K562 (cell line): ENCODE results near the gene RUNX3. TPM values are rescaled to one million over a fixed set of nuclear protein-coding genes. Genes with fewer than 3 reads are reported as not detected.

Experiments used
- JUN ChIP-seq, 2 experiments: sonication (generic) in 1 of 2; formaldehyde crosslinking in 1 of 2; IDR thresholded peaks; 2 replicates each; pipeline versions ENCODE4 v1.6.1 to v1.8.0; 2012 to 2022; ENCODE audit warnings: borderline replicate concordance in 2 of 2, mild to moderate bottlenecking in 2 of 2, improper control_type of control experiment in 1 of 2, low read depth in 1 of 2, low read length in 1 of 2, missing genetic modification reagents in 1 of 2
- L3MBTL2 ChIP-seq: fragments of 450-650 bp; IDR thresholded peaks from 2 replicates; pipeline ENCODE4 v1.6.1; 2016; ENCODE audit warnings: mild to moderate bottlenecking, moderate library complexity
- NR0B1 ChIP-seq: fragments of 450-650 bp; IDR thresholded peaks from one replicate; pipeline ENCODE4 v1.6.1; 2018; ENCODE audit warnings: mild to moderate bottlenecking, moderate library complexity; ENCODE audit not compliant: partially characterized antibody
- RAD21 ChIP-seq, 2 experiments: fragments of 250-450 bp in 1 of 2; fragments of 450-650 bp in 1 of 2; sonication (Bioruptor Pico) in 1 of 2; formaldehyde crosslinking in 1 of 2; IDR thresholded peaks in 1 of 2; conservative IDR thresholded peaks in 1 of 2; 2 replicates each; pipeline versions ENCODE4 v1.4.0 to v1.8.0; 2020 to 2022; ENCODE audit warnings: mild to moderate bottlenecking in 2 of 2, moderate library complexity in 1 of 2
- STAT5A ChIP-seq: IDR thresholded peaks from 2 replicates; pipeline ENCODE4 v1.6.1; 2012; ENCODE audit warnings: low read length, inconsistent platforms, borderline replicate concordance
- TAF15 ChIP-seq: fragments of 200-400 bp; formaldehyde crosslinking; IDR thresholded peaks from 2 replicates; pipeline ENCODE4 v1.6.1; 2017; ENCODE audit warnings: mild to moderate bottlenecking, low read depth, low read length, moderate library complexity
- TFE3 ChIP-seq: fragments of 450-650 bp; formaldehyde crosslinking; IDR thresholded peaks from 2 replicates; pipeline ENCODE4 v1.4.0; 2020; ENCODE audit warnings: mild to moderate bottlenecking, mixed read lengths
- ZNF583 ChIP-seq: fragments of 250-450 bp; sonication (Bioruptor Pico); IDR thresholded peaks from 2 replicates; pipeline ENCODE4 v1.4.0; 2020
- polyA plus RNA-seq, 8 experiments: library from polyadenylated mRNA; depleted of rRNA in 4 of 8; stranded (reverse) in 5 of 8; unstranded in 3 of 8; fragments of >200 nt; fragmentation: Nextera tagmentation in 2 of 8; fragmentation: Illumina TruSeq in 1 of 8; extraction: Ambion mirVana in 2 of 8; extraction: Trizol in 1 of 8; gene quantifications; 2 replicates each; pipeline versions ENCODE4 v1.2.1 to v1.2.3, GENCODE V29; 2011 to 2014; ENCODE audit warnings: inconsistent platforms in 1 of 8, missing spikeins in 1 of 8
- total RNA-seq, 7 experiments: library from RNA; depleted of rRNA in 6 of 7; stranded (reverse); fragments of >200 nt in 6 of 7; fragmentation: Illumina TruSeq in 2 of 7; extraction: Trizol in 2 of 7; gene quantifications; 2 replicates each; pipeline versions ENCODE4 v1.2.1 to v1.2.3, GENCODE V29; 2011 to 2021; ENCODE audit warnings: low replicate concordance in 1 of 7
- TF ChIP-seq, protein P1 (sequence below): fragments of 250-450 bp; sonication (Bioruptor Pico); IDR thresholded peaks from 2 replicates; pipeline ENCODE4 v1.5.0; 2022; ENCODE audit warnings: mild to moderate bottlenecking
- TF ChIP-seq, protein P2 (sequence below): sonication (generic); formaldehyde crosslinking; IDR thresholded peaks from 2 replicates; pipeline ENCODE4 v1.8.0; 2023; ENCODE audit warnings: mild to moderate bottlenecking, missing genetic modification reagents
- TF ChIP-seq, protein P3 (sequence below): fragments of 450-650 bp; IDR thresholded peaks from 2 replicates; pipeline ENCODE4 v1.6.1; 2017; ENCODE audit warnings: antibody characterized with exemption, mild to moderate bottlenecking

RUNX3 gene
- total and polyA plus RNA-seq, 9 of the 15 experiments (the other 6 are each of a cell fraction or from before 2014, with no cell fraction given) = 0.01 to 0.64 (median 0.09) TPM

GRCh38 chr1:24910751-24911650, 19.1 kb downstream of the RUNX3 start (continued):
- TF ChIP-seq, protein P1, sequence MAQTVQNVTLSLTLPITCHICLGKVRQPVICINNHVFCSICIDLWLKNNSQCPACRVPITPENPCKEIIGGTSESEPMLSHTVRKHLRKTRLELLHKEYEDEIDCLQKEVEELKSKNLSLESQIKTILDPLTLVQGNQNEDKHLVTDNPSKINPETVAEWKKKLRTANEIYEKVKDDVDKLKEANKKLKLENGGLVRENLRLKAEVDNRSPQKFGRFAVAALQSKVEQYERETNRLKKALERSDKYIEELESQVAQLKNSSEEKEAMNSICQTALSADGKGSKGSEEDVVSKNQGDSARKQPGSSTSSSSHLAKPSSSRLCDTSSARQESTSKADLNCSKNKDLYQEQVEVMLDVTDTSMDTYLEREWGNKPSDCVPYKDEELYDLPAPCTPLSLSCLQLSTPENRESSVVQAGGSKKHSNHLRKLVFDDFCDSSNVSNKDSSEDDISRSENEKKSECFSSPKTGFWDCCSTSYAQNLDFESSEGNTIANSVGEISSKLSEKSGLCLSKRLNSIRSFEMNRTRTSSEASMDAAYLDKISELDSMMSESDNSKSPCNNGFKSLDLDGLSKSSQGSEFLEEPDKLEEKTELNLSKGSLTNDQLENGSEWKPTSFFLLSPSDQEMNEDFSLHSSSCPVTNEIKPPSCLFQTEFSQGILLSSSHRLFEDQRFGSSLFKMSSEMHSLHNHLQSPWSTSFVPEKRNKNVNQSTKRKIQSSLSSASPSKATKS (CRISPR knock-in tag) = no peak
- TF ChIP-seq, protein P2, sequence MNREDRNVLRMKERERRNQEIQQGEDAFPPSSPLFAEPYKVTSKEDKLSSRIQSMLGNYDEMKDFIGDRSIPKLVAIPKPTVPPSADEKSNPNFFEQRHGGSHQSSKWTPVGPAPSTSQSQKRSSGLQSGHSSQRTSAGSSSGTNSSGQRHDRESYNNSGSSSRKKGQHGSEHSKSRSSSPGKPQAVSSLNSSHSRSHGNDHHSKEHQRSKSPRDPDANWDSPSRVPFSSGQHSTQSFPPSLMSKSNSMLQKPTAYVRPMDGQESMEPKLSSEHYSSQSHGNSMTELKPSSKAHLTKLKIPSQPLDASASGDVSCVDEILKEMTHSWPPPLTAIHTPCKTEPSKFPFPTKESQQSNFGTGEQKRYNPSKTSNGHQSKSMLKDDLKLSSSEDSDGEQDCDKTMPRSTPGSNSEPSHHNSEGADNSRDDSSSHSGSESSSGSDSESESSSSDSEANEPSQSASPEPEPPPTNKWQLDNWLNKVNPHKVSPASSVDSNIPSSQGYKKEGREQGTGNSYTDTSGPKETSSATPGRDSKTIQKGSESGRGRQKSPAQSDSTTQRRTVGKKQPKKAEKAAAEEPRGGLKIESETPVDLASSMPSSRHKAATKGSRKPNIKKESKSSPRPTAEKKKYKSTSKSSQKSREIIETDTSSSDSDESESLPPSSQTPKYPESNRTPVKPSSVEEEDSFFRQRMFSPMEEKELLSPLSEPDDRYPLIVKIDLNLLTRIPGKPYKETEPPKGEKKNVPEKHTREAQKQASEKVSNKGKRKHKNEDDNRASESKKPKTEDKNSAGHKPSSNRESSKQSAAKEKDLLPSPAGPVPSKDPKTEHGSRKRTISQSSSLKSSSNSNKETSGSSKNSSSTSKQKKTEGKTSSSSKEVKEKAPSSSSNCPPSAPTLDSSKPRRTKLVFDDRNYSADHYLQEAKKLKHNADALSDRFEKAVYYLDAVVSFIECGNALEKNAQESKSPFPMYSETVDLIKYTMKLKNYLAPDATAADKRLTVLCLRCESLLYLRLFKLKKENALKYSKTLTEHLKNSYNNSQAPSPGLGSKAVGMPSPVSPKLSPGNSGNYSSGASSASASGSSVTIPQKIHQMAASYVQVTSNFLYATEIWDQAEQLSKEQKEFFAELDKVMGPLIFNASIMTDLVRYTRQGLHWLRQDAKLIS (CRISPR knock-in tag) = no peak
- TF ChIP-seq STAT5A (no peak), RAD21 (CRISPR knock-in tag; conservative IDR thresholded peaks at IDR 0.05 in 1 of 2, IDR thresholded peaks at IDR 0.05 in 1 of 2) (no peak), JUN (IDR thresholded peaks at IDR 0.05; ENCODE audit: borderline replicate concordance, low read depth, low read length) (0 out of 2 replicates have a peak, but pooled peaks have one; percentile 22), JUN (CRISPR knock-in tag; IDR thresholded peaks at IDR 0.05; ENCODE audit: borderline replicate concordance) (no peak), NR0B1 (no peak), TFE3 (peak; percentile 56), ZNF583 (no peak), TAF15 (no peak), L3MBTL2 (peak; percentile 33; the same call in 1 of the 2 replicates)
- TF ChIP-seq, protein P3, sequence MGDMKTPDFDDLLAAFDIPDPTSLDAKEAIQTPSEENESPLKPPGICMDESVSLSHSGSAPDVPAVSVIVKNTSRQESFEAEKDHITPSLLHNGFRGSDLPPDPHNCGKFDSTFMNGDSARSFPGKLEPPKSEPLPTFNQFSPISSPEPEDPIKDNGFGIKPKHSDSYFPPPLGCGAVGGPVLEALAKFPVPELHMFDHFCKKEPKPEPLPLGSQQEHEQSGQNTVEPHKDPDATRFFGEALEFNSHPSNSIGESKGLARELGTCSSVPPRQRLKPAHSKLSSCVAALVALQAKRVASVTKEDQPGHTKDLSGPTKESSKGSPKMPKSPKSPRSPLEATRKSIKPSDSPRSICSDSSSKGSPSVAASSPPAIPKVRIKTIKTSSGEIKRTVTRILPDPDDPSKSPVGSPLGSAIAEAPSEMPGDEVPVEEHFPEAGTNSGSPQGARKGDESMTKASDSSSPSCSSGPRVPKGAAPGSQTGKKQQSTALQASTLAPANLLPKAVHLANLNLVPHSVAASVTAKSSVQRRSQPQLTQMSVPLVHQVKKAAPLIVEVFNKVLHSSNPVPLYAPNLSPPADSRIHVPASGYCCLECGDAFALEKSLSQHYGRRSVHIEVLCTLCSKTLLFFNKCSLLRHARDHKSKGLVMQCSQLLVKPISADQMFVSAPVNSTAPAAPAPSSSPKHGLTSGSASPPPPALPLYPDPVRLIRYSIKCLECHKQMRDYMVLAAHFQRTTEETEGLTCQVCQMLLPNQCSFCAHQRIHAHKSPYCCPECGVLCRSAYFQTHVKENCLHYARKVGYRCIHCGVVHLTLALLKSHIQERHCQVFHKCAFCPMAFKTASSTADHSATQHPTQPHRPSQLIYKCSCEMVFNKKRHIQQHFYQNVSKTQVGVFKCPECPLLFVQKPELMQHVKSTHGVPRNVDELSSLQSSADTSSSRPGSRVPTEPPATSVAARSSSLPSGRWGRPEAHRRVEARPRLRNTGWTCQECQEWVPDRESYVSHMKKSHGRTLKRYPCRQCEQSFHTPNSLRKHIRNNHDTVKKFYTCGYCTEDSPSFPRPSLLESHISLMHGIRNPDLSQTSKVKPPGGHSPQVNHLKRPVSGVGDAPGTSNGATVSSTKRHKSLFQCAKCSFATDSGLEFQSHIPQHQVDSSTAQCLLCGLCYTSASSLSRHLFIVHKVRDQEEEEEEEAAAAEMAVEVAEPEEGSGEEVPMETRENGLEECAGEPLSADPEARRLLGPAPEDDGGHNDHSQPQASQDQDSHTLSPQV = no peak
